GM21723 (cell line): ENCODE results near the gene GRM3.

ENCODE experiments used
- ATAC-seq: cut with Tn5 transposase; IDR thresholded peaks from one replicate; pipeline ENCODE4 v1.9.1; 2021; ENCODE audit warnings: mild to moderate bottlenecking, moderate library complexity; ENCODE audit not compliant: unreplicated experiment

Gene GRM3

GRCh38 chr7:86689363-86689762 lies 45.7 kb downstream of the GRM3 start:
- ATAC-seq, result no peak

GRCh38 chr7:86692755-86693154 lies 49.0 kb downstream of the GRM3 start:
- no peak for ATAC-seq

GRCh38 chr7:86706406-86706805 lies 62.7 kb downstream of the GRM3 start:
- ATAC-seq, result no peak

GRCh38 chr7:86708031-86708680 lies 64.4 kb downstream of the GRM3 start:
- no peak for ATAC-seq

GRCh38 chr7:86720306-86720705 lies 76.6 kb downstream of the GRM3 start:
- no peak for ATAC-seq

- ATAC-seq, result no peak
Observed at GRCh38 chr7:86733783-86734182, 90.1 kb downstream of the GRM3 start.

GRCh38 chr7:86745013-86745745 lies 101.5 kb downstream of the GRM3 start:
- ATAC-seq, result no peak

GRCh38 chr7:86747698-86748097 lies 104.0 kb downstream of the GRM3 start:
- no peak for ATAC-seq

GRCh38 chr7:86748201-86748600 lies 104.5 kb downstream of the GRM3 start:
- no peak for ATAC-seq

GRCh38 chr7:86748843-86749719 lies 105.4 kb downstream of the GRM3 start:
- ATAC-seq, result peak; percentile 64

- ATAC-seq, result no peak
Observed at GRCh38 chr7:86749741-86750665, 106.3 kb downstream of the GRM3 start.

GRCh38 chr7:86760236-86760635 lies 116.5 kb downstream of the GRM3 start:
- ATAC-seq, result no peak

- no peak for ATAC-seq
Observed at GRCh38 chr7:86762129-86762528, 118.4 kb downstream of the GRM3 start.

GRCh38 chr7:86765931-86766330 lies 122.2 kb downstream of the GRM3 start:
- ATAC-seq, result no peak

GRCh38 chr7:86768394-86768793 lies 124.7 kb downstream of the GRM3 start:
- peak; percentile 48 for ATAC-seq

- ATAC-seq, result peak; percentile 89
Observed at GRCh38 chr7:86768967-86769760, 125.5 kb downstream of the GRM3 start.

GRCh38 chr7:86773309-86773708 lies 129.6 kb downstream of the GRM3 start:
- ATAC-seq, result peak; percentile 31

GRCh38 chr7:86775203-86775602 lies 131.5 kb downstream of the GRM3 start:
- no peak for ATAC-seq

- no peak for ATAC-seq
Observed at GRCh38 chr7:86776136-86776535, 132.4 kb downstream of the GRM3 start.

GRCh38 chr7:86778271-86778670 lies 134.6 kb downstream of the GRM3 start:
- no peak for ATAC-seq
